ENCODE measurements around the gene NPAS2.

NPAS2 gene

DNA sequence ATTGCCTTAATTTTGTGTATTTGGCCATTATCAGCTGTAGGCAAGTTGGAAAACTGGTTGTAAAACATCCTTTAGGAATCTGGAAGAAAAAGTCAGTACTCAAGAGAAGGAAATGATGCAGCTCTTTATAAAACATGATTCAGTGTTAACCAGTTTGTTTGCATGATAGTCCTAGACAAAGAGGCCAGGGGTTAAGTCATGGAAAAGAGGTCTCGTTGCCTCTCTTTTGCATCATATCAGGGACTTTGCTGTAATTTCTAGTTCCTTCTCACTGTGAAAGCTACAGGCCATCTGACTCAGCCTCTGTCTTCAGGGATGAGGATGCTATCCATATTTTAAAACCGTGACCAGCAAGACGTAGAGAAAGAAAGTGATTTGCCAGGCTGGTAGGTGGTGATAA is 38.0 kb downstream of the NPAS2 start:
- DNase-seq = no peak

DNA sequence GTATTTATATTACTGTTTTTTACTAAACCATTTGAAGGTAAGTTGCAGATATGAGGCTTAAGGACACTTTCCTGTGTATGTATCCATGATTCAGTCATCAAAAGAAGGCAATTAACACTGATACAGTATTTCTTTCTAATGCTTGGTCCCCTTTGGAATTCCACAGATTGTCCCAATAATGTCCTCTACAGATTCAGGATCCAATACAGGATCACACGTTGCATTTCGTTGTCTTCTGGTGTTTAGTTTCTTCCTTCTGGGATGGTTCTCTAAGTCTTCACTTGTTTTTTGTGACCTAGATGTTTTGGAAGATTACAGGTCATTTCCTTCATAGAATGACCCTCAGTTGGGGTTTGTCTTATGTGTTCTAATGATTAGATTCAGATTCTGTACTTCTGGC is 40.0 kb downstream of the NPAS2 start:
- no peak for DNase-seq

DNA sequence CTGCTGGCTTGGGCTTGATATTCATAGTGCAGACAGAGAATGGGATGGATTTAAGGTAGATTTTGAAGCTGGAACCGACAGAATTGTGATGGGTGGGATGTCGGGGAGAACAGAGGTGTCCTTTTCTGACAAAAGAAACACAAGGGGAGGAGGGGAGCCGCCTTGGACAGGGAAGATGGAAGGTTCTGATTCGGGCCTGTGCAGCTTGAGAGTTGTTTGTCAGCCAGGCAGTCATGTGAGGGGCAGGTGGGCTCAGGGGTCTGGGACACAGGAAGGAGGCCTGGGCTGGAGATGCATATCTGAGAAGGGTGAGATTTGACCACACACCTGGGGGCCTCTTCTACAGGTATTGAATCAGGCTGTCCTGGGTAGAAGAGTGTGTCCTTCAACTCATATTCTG is 41.4 kb downstream of the NPAS2 start:
- DNase-seq = no peak

DNA sequence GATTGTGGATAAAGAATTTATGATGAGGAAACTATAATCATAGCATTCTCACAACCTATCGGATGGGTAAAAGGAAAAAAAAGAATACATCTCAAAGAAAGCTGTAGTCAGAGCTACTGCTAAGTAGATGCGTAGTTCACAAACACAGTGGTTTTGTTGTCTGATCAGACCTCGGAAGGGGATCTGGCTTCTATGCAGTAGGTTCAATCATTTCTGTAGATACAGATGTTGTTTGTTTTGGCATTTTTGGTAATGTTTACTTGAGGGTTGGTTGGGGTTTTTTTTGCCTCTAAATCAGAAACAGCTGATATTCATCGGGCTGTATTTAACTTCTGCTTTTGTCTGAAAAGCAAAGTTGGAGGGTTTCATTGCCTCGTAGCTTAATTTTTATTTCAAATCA is 42.1 kb downstream of the NPAS2 start:
- DNase-seq = no peak

DNA sequence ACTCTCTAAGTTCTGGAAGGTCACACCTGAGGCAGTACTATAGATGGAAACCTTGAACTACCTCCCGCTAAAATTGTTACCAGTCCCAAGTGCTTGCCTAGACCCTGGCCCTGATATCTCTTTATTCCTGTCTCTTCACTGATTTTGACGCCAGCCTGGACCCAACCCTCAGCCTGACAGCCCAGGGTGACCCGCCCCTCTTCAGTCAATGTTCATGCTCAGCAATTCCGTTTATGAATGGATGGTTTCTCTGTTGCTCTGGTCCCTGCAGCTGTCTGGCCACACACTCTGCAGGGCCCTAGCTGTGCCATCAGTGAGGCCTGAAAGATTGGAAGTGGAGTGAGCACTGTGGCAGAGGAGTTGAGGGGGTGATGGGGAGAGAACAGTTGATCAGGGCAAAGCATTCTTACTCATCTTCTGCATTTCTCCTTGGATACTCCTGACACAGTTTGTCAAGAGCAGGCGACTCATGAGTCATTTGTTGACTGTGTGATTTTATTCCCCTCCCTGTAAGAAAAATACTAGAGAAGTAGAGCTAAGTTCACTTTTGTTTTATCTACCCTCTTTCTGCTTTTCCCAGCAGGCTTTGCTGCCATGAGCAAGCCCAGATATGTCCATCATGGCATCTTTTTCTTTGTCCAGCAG is 46.0 kb downstream of the NPAS2 start:
- no peak for DNase-seq

DNA sequence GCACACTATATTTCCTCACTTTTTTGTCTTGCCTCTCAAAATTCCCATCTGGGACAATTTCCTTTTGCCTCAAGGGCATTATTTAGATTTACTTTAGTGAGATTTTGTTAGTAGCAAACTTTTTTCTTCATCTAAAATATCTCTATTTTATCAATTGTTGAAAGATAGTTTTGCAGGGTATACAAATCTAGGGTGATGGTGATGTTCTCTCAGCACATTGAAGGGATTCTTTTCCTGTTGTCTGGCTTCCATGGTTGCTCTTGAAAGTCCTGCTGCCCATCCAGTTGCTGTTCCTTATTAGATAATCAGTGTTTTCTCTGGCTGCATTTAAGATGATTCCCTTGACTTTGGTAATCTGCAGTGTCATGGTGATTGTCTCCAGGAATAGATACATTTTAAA is 48.1 kb downstream of the NPAS2 start:
- DNase-seq = no peak

DNA sequence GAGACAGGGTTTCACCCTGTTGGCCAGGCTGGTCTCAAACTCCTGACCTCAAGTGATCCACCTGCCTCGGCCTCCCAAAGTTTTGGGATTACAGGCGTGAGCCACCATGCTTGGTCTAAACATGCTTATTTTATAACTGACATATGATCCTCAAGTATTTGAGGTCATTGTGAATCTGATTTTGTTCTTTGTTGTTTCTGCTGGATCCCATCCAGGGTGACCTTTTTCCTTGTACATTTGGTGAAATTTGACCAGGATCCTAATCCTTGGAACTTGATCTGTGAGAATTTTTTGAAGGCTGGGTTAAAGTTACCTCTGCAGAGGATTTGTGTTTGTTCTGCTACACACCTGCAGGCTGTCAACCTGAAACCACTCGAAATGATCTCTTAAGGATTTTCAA is 49.2 kb downstream of the NPAS2 start:
- no peak for DNase-seq

DNA sequence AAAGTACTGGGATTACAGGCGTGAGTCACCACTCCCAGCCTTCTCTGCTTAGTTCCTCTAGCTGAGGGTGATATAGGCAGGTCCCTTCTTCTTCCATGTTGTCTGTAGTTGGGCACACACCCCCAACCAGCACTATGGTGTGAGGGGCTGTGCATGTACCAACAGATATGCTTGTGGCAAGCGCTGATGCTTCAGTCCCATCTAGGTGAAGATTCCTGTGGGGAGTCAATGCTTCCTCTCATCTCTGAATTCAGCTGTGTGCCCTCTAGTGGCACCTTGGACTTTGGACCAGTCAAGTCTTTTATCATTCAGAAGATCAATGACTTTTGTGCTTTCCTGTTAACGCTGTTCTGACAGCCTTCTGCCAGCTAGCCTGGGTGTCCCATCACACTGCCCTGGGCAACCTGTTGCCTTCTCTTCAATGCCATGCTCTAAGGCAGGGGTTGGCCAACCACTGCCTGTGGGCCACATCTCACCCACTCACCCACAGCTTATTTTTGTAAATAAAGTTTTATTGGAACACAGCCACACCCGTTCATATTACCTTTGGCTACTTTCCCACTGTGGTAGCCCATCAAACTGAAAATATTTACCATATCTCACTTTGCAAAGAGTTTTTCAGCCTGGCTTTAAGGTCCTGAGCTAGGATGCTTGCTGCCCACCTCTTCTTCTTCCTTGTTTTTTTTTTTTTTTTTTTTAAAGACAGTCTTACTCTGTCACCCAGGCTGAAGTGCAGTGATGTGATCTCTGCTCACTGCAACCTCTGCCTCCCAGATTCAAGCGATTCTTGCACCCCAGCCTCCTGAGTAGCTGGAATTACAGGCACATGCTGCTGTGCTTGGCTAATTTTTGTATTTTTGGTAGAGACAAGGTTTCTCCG is 51.0 kb downstream of the NPAS2 start:
- no peak for DNase-seq

DNA sequence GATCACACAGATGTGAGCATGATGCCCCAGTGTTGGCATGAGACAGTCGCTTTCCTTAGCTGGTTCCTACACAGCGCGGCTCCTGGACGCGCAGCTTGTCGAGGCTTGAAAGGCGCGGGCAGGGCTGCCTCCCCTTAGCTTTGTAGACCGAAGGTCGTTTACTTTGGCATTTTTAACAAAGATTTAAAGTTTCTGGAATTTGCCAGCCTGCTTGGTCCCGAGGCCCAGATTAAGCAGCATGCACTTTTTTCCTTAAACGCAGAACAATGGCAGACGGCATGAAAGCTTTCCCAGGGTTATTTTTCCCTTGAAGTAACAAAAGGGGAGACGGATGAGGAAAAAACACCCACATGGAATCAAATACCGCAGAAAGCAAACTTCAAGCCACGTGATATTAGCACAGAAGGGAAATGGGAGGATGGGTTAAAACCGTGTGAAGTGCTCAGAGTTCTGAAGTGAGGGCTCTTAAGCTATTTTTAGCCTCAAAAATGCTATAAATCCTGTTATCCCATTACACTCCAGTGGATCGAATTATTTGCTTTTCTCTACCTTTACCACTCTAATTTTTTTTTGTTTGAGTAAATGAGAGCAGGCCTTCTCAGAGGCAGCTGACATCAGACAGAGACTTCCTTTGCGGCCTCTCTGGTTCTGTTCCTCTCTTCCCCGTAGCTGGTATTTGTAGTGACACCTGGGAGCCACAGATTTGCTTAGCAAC is 55.7 kb downstream of the NPAS2 start:
- peak; percentile 3 to 46 for DNase-seq

DNA sequence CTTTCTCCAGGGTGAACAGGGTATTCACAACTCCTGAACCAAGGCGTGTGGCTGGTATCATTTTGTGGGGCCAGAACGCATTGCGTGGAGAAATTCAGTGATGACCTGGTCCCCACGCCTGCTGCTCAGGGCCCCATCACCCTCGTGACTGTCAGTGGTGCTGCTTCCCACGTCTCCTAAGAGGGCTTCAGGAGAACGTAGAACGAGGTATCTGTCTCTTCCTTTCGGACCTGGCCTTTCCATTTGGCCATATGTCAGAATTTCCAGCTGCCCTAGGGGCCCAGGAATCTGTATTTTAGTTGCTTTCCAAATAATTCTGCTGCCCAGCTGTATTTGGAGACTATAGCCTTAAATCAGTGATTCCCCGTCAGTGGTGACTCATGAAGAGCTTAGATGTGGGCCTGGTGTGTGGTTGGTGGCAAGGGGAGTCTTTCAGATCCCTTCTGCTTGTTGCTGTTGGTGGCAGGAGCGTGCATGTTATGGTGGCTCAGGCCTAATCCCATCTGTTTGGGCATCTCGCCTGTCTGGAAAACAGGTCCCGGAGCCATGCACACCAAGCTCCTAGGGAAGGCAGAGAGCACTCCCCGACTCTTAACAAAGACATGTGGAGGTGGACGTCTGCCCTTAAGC is 56.4 kb downstream of the NPAS2 start:
- DNase-seq = no peak

DNA sequence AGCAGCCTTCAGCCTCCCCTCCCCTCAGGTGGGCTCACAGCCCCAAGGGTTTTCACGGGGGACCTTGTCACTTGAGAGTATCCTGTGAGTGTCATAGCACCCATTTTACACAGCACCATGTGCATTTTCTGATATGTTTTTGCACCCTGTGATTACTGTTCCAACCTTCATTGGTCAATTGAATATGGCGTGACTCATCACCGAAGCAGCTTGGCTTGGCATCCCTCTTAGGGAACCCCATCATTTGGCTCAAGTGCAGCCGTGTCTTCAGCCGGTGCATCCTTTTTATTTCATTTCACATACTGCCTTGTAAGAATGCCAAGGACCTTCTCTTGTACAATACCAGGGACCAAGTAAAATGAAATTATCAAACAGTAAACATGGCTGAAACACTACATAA is 57.6 kb downstream of the NPAS2 start:
- DNase-seq = no peak

DNA sequence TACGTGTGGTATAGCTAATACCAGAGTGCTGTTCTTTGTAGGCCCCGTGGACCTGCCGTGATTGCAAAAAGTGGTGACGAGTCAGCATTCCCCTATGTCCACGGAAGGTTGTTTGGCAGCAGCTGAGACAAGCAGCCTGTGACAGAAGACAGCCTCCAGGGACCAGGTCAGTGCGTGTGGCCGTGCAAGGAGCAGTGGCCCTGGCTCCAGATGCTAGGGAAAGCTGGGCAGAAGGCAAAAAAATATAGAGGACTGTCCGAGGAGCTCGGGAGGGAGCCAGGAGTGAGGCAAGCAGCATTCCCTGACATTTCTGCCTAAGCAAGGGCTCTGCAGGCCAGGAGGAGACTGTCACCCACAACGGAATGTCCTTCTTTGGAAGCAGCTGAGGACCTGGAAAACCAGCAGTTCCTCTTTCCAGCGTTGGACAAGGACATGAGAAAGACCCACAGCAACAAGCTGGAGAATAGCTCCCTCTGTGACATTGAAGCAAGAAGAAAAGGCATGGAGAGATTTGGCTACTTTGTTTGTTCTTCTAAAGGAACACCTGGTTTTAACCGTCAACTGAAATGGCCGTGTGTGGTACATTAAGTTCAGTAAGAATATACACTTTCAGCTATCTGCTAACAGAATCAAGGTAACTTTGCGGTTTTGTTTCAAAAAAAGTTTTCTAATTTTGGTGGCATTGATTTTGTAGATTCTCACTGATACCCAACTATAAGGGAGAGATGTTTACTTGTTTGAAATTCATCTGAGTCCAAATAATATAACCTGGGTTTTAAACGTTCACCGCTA is 58.3 kb downstream of the NPAS2 start:
- DNase-seq = no peak

DNA sequence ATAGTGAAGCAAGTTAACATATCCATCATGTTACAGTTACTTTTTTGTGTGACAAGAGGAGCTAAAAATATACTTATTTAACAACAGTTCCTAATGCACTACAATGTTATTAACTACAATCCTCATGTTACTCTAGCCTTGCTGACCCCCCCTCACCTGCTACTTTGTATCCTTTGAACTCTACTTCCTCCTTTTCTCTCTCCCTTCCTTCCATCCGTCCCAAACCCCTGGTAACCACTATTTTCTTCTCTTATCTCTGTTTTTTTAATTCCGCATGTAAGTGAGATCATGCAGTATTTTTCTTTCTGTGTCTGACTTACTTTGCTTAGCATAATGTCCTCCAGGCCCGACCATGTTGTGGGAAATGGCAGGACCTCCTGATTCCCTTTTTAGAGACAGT is 59.4 kb downstream of the NPAS2 start:
- no peak for DNase-seq

DNA sequence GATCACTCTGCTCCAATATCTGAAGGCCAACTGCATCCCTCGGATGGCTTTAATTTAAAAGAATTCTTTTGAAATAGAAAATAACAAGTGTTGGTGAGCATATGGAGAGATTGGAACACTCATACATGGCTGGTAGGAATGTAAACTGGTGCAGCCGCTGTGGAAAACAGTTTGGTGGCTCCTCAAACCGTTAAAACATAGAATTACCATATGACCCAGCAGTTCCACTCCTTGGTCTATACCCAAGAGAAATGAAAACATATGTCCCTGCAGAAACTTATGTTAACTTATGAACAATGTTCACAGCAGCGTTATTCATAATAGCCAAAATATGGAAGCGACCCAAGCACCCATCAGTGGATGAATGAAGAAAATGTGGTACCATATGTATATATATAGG is 60.1 kb downstream of the NPAS2 start:
- no peak for DNase-seq

DNA sequence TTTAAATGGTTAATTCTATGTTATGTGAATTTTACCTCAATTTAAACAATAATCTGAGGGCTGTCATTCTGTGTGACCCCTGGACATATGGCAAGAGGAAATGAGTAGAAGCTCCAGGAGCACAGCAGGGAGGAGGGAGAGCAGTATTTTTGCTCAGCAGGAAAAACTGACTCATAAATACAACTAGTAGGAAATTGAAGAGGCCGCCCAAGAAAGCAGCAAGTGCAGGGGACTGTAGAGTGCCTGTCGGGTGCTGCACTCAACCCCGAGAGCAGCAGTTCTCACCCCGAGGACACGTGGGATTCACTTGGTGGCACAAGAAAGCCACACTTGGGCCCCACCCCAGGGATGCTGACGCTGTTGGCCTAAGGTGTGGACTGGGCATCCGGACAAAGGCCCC is 60.8 kb downstream of the NPAS2 start:
- DNase-seq = no peak

DNA sequence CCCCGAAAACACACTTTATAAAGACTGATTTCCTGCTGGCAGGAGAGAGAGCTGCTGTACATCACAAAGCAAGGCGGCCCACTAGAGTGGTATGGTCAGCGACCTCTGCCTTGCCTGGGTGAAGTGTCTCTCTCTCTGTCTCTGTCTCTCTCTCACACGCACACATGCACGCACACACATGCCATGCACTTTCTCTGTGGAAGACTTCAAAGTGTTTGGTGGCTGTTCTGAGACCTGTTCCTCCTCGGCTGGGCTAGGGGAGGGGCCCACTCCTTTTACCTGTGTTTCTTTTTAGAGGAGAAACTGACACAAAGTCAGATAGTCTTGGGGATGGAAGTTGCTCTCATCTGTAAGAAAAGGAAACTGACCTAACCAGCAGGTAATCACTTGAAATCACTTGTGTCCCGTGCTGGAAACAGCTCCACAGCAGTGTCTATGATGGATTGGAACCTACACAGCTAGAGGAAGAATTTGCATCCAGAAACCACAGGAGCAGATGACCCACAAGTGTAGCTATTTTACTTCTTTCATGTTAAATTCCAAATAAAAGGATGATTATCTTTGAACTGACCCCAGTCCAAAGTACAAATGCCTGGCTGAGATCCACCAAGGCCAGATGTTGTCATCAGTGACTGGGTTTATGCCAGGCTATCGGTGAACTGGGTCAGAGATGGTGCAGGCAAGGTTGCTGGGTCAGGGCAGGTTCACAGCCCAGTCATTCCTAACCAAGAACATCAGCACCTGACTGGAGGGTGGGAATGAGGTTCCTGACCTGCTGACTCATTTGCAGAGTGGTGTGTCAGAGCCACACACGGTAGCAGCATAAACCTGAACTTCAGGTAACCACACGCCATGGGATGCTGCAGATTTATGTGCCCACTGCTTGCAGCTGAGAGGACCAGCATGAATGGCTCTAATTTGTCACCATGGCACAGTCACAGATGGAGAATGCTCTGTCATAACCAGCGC is 63.0 kb downstream of the NPAS2 start:
- no peak for DNase-seq

DNA sequence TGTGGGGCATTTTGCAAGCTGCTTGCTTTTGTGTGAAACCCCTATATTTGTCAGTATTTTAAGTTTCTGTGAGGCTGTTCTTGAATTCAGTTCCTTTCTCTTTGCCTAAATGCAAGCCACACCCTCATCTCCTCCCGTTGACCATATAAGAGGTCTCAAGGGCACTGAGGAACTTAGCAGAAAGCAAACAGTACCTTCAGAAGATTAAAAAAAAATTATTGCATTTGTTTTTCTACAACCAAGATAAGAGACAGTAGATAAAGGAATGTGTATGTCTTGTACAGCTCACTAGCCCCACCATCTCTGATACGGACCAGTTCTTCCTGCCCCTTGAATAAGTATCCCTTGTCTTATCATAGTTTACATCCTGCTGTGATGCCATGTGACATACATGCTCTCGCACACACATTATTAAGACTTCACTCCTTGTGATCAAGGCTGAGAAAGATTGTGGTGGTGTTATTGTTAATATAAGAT is 64.2 kb downstream of the NPAS2 start:
- no peak for DNase-seq

DNA sequence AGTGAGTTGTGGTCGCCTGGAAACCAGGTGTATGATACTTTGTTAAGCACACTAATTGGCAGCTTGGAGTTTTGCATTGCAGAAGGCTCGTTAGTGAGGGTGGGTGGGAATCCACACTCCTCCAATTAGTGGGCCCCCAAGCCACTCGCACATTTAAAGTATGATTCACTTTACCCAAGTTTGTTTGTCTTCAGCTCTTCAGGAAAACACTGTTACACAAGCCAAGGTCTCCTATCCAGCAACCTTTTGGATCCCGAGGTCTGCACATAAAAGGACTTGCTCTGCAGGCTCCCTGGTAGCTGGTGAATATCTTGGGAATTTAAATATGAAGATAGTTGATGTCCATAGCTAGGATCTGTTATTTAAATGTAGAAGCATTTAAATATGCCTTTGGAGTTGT is 66.1 kb downstream of the NPAS2 start:
- no peak for DNase-seq

DNA sequence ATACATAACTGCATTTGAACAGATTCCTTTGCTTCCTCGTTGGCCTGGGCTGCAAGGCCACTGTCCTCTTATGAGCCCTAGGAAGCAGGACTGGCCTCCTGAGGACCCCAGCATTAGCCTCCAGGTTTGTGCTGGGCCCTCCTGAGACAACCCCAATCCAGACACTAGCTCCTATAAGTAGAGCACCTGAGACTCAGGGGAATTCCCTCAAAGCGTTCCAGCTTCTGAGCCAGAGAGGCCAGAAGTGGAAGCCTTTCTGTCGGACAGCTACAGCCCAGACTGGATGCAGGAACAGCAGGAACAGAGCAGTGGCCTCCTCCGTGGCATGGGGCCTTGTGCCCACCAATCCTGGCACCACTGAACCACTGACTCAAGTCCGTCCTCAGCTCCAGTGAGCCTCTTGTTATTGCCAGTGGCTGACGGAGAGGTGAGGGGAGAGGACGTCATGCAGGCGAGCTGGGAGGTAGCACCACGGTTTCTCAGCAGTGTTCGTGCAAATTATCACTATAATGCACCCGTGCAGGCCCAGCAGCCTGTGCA is 67.2 kb downstream of the NPAS2 start:
- DNase-seq = no peak

DNA sequence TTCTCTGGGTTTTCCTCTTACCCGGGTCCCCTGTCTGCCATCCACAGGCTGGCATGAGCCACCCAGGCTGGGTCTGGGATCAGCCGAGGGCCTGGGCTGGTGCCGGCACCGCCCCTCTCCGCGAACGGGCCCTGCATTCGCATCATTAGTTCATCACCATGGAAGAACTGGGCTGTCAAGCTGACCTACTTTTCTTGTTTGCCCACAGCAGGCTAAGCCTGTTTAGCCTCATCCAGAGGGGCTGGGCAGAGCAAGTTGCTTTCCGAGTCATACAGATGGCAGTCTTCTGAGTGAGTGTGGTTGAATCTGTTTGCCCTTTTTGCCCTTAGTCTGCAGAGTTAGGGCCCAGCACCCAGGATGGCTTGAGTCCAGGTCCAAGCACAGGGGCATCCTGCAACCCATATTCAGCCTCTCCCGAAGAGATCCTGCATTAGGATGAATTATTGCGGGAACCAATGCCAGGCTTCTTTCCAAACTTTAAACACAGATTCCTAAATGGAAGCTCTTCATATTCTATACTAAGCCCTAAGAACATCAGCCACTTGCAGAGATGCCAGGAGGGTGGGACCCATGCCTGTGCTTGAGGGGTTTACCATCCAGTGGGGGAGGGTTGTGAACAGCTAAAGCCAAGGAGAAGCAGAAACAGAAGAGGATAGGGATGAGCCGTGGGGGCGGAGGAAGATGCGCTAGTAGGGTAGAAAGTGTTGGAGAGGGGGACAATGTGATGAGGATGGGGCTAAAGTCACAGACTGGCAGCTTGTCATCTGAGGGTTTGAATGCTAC is 68.0 kb downstream of the NPAS2 start:
- no peak for DNase-seq

All from NCI-H524 (cell line).